HG02938 (cell line): Measurements from ENCODE around the gene IL17RB.

Experiments
- ATAC-seq: cut with Tn5 transposase; IDR thresholded peaks from one replicate; pipeline ENCODE4 v1.9.1; 2021; ENCODE audit warnings: mild to moderate bottlenecking, moderate library complexity; ENCODE audit not compliant: unreplicated experiment

Gene IL17RB

GRCh38 chr3:53902067-53902466 lies 55.7 kb downstream of the IL17RB start:
- ATAC-seq, result no peak

- no peak for ATAC-seq
These were observed 56.3 kb downstream of the IL17RB start for GRCh38 chr3:53902711-53903110.

GRCh38 chr3:53913401-53913800 lies 67.0 kb downstream of the IL17RB start:
- ATAC-seq, result no peak
